ENCODE results near the gene MYOZ3. TPM values are rescaled to one million over a fixed set of nuclear protein-coding genes. Genes with fewer than 3 reads are reported as not detected.

MYOZ3 gene
- total RNA-seq, 2 donors from 2014 or later = 0.81 to 2.8 TPM

DNA sequence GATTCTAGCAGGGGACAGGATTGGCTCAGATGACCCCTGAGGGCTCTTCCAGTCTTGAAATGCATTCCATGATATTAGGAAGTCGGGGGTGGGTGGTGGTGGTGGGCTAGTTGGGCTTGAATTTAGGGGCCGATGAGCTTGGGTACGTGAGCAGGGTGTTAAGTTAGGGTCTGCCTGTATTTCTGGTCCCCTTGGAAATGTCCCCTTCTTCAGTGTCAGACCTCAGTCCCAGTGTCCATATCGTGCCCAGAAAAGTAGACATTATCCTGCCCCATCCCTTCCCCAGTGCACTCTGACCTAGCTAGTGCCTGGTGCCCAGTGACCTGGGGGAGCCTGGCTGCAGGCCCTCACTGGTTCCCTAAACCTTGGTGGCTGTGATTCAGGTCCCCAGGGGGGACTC is 2.9 kb upstream of the MYOZ3 start:
- no peaks in the 10 kb centered on the region for H3K9me3 ChIP-seq
- peak overlapping the region; percentile 74 to 79 for H3K27ac ChIP-seq
- ATAC-seq (ENCODE audit: insufficient number of reproducible peaks, low FRiP score, low read depth) (no peak), DNase-seq (ENCODE audit: low spot score) (no peak)
- peaks cover 14 to 72% of the 10 kb centered on the region in 2 donors for H3K4me1 ChIP-seq (ENCODE audit: control insufficient read depth in 1 of 2, low read depth in 2 of 2)
- TF ChIP-seq, protein P1, sequence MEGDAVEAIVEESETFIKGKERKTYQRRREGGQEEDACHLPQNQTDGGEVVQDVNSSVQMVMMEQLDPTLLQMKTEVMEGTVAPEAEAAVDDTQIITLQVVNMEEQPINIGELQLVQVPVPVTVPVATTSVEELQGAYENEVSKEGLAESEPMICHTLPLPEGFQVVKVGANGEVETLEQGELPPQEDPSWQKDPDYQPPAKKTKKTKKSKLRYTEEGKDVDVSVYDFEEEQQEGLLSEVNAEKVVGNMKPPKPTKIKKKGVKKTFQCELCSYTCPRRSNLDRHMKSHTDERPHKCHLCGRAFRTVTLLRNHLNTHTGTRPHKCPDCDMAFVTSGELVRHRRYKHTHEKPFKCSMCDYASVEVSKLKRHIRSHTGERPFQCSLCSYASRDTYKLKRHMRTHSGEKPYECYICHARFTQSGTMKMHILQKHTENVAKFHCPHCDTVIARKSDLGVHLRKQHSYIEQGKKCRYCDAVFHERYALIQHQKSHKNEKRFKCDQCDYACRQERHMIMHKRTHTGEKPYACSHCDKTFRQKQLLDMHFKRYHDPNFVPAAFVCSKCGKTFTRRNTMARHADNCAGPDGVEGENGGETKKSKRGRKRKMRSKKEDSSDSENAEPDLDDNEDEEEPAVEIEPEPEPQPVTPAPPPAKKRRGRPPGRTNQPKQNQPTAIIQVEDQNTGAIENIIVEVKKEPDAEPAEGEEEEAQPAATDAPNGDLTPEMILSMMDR (IDR thresholded peaks at IDR 0.05) = no peak
- H3K36me3 ChIP-seq = peaks cover 5% of the 10 kb centered on the region
- no peaks in the 10 kb centered on the region for H3K27me3 ChIP-seq (replicated peaks; ENCODE audit: insufficient read depth)
- no peak overlapping the region for H3K4me3 ChIP-seq

- peak overlapping the region; percentile 74 to 79 for H3K27ac ChIP-seq
- ATAC-seq (ENCODE audit: insufficient number of reproducible peaks, low FRiP score, low read depth) = no peak
Observed at GRCh38 chr5:150658699-150659265, 2.3 kb upstream of the MYOZ3 start.

GRCh38 chr5:150659360-150660107 is 1.5 kb upstream of the MYOZ3 start:
- Histone ChIP-seq H3K27ac (peak overlapping the region; percentile 74 to 79), H3K4me1 (ENCODE audit: control insufficient read depth in 1 of 2, low read depth in 2 of 2) (peaks cover 10 to 64% of the 10 kb centered on the region in 2 donors), H3K36me3 (no peaks in the 10 kb centered on the region), H3K9me3 (no peaks in the 10 kb centered on the region), H3K27me3 (replicated peaks; ENCODE audit: insufficient read depth) (no peaks in the 10 kb centered on the region), H3K4me3 (no peak overlapping the region)
- TF ChIP-seq, protein P1 (IDR thresholded peaks at IDR 0.05) = no peak
- ATAC-seq (ENCODE audit: insufficient number of reproducible peaks, low FRiP score, low read depth) (no peak), DNase-seq (ENCODE audit: low spot score) (no peak)

More at GRCh38 chr5:150658699-150659265, 2.3 kb upstream of the MYOZ3 start:
- Histone ChIP-seq H3K36me3 (no peaks in the 10 kb centered on the region), H3K9me3 (no peaks in the 10 kb centered on the region), H3K4me1 (ENCODE audit: control insufficient read depth in 1 of 2, low read depth in 2 of 2) (peaks cover 10 to 65% of the 10 kb centered on the region in 2 donors), H3K27me3 (replicated peaks; ENCODE audit: insufficient read depth) (no peaks in the 10 kb centered on the region), H3K4me3 (no peak overlapping the region)
- TF ChIP-seq, protein P1 (IDR thresholded peaks at IDR 0.05) = no peak
- DNase-seq (ENCODE audit: low spot score) = no peak

DNA sequence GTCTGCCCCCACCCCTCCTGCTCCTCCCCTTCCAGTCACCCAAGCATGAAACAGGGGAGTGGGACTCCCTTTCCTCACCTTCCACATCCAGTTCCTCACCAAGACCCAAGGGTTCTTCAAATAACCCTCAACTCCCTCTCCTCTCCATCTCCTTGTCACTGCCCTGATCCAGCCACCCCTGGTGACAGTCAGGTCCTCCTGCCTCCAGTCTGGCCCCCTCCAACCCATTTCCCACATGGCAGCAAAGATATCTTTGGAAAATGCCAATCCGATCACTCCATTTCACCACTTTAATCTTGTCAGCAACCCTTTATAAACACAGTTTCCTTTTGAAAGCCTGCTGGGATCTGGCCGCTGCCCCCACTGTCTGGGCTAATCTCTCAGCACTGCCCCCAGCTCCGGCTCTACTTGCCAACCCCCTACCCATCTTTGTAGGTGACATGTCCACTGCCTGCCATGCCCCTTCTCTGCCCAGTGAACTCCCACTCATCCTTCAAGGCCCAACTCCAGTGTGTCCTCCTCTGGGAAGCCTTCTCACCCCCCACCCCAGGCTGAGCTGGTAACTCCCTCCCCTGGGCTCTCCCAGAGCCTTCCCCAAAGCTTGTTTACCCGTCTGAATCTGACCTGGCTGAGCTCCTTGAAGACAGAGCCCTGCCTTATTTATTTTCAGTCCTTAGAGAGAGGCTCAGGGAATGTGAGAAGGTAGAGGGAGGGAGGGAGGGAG is 781 bp upstream of the MYOZ3 start:
- Histone ChIP-seq H3K9me3 (no peaks in the 10 kb centered on the region), H3K4me3 (no peak overlapping the region), H3K27ac (peak overlapping the region; percentile 64 to 74), H3K4me1 (ENCODE audit: control insufficient read depth in 1 of 2, low read depth in 2 of 2) (peaks cover 10 to 62% of the 10 kb centered on the region in 2 donors), H3K27me3 (replicated peaks; ENCODE audit: insufficient read depth) (no peaks in the 10 kb centered on the region), H3K36me3 (no peaks in the 10 kb centered on the region)
- TF ChIP-seq, protein P1 (IDR thresholded peaks at IDR 0.05) = no peak
- DNase-seq (ENCODE audit: low spot score) = no peak
- no peak for ATAC-seq (ENCODE audit: insufficient number of reproducible peaks, low FRiP score, low read depth)

All from thoracic aorta (tissue), 2 donors.